Measurements from ENCODE around the gene RAD51C. TPM values are rescaled to one million over a fixed set of nuclear protein-coding genes. Genes with fewer than 3 reads are reported as not detected.

The RAD51C gene
- total and polyA plus RNA-seq, 9 of the 15 experiments (the other 6 are each of a cell fraction or from before 2014, with no cell fraction given) = 93.9 to 341 (median 135) TPM

- CTCF ChIA-PET (ENCODE audit: low intra/inter-chr PET ratio) = no interaction called here
- DNase-seq (ENCODE audit: extremely low read depth in 1 of 4, low spot score in 3 of 4) (no peak), ATAC-seq (no peak), FAIRE-seq (no peak)
- TF ChIP-seq ZBTB11 (CRISPR knock-in tag; IDR thresholded peaks at IDR 0.05) = peak in 1 of 3 experiments; percentile 54; a peak in 1 of 6 replicates
- TF ChIP-seq ZNF324 (CRISPR knock-in tag; IDR thresholded peaks at IDR 0.05) = no peak
- Histone ChIP-seq H3K4me3 (no peak overlapping the region), H3K27ac (ENCODE audit: extremely low read depth, low read depth, low read length) (no peak overlapping the region), H3K9me3 (replicated peaks; ENCODE audit: control insufficient read depth, insufficient read depth, low read depth, low read length) (no peaks in the 10 kb centered on the region), H3K4me1 (replicated peaks in 1 of 2; ENCODE audit: control insufficient read depth in 2 of 2, insufficient read depth in 2 of 2, low read length in 2 of 2) (peaks cover 15 to 26% of the 10 kb centered on the region in 2 experiments), H3K27me3 (ENCODE audit: control insufficient read depth in 2 of 2, insufficient read depth in 2 of 2, low read length in 2 of 2) (no peaks in the 10 kb centered on the region), H3K9ac (ENCODE audit: insufficient read depth in 1 of 2, low read depth in 2 of 2, low read length in 2 of 2) (no peak overlapping the region), H3K79me2 (ENCODE audit: control insufficient read depth, insufficient read depth, low read length) (no peaks in the 10 kb centered on the region), H3K9me1 (ENCODE audit: control insufficient read depth, insufficient read depth, low read length) (no peaks in the 10 kb centered on the region), H2AFZ (ENCODE audit: low read depth, low read length) (no peak overlapping the region), H3K4me2 (ENCODE audit: insufficient read depth, low read length) (no peak overlapping the region), H3K36me3 (ENCODE audit: control insufficient read depth, insufficient read depth, low read length) (no peaks in the 10 kb centered on the region), H4K20me1 (replicated peaks; ENCODE audit: control insufficient read depth, insufficient read depth, low read length) (no peaks in the 10 kb centered on the region)
- intact Hi-C loops (cut with micrococcal nuclease) (loop anchor here (1.0 kb wide), 1 partner anchor 11 kb away; no protein-coding TSS in a partner anchor), in situ Hi-C loops (cut with MboI) (no loop called here)
- 89% methylated on average over 1 of the region's 1 CpG for WGBS (ENCODE audit: insufficient coverage, low coverage, missing lambda C conversion rate)
- POLR2A ChIA-PET = interaction anchor here (0.6 to 9.6 kb wide), 6 partner anchors 9 to 423 kb away, joined by 3 to 88 read pairs (median 22); no protein-coding TSS in a partner anchor
- BruUV-seq (replicated peaks) = no TSS peak
Observed at GRCh38 chr17:58667934-58668597, 24.3 kb upstream of the RAD51C start.

Data from K562 (cell line).